Neural progenitor cell (in vitro differentiated cells): ENCODE results near the gene TGOLN2. TPM values are rescaled to one million over a fixed set of nuclear protein-coding genes. Genes with fewer than 3 reads are reported as not detected.
A peak's percentile ranks its signal among the peaks of the same experiment; 100 is the strongest.

ENCODE experiments used
- DNase-seq: peaks from one replicate; pipeline ENCODE4 v3.0.0-alpha.2; 2016; ENCODE audit warnings: low spot score
- H2AFZ ChIP-seq: fragments of 200-600 bp; sonication (generic); replicated peaks from 2 replicates; pipeline ENCODE4 v1.6.1; 2016; ENCODE audit warnings: antibody characterized with exemption
- H3F3A ChIP-seq: fragments of 200-600 bp; sonication (generic); 2 replicates; pipeline ENCODE4 v1.6.1; 2016; ENCODE audit warnings: antibody characterized with exemption, low read depth
- H3K27ac ChIP-seq: fragments of 200-600 bp; sonication (generic); 2 replicates; pipeline ENCODE4 v1.5.1; 2016; ENCODE audit warnings: mild to moderate bottlenecking
- H3K27me3 ChIP-seq: fragments of 200-600 bp; sonication (generic); 2 replicates; pipeline ENCODE4 v1.6.1; 2016; ENCODE audit warnings: mild to moderate bottlenecking, moderate library complexity
- H3K36me3 ChIP-seq: fragments of 200-600 bp; sonication (generic); 2 replicates; pipeline ENCODE4 v1.5.1; 2016
- H3K4me1 ChIP-seq: fragments of 200-600 bp; sonication (generic); 2 replicates; pipeline ENCODE4 v1.6.1; 2016; ENCODE audit warnings: mixed run types
- H3K4me2 ChIP-seq: fragments of 200-600 bp; sonication (generic); 2 replicates; pipeline ENCODE4 v1.6.1; 2016
- H3K4me3 ChIP-seq: fragments of 200-600 bp; sonication (generic); 2 replicates; pipeline ENCODE4 v1.5.1; 2016
- H3K79me2 ChIP-seq: fragments of 200-600 bp; sonication (generic); 2 replicates; pipeline ENCODE4 v1.6.1; 2016; ENCODE audit warnings: low read depth
- H3K9ac ChIP-seq: fragments of 200-600 bp; sonication (generic); 2 replicates; pipeline ENCODE4 v1.6.1; 2016
- H3K9me3 ChIP-seq: fragments of 200-600 bp; sonication (generic); 2 replicates; pipeline ENCODE4 v1.5.1; 2016; ENCODE audit warnings: low read depth
- H4K20me1 ChIP-seq: fragments of 200-600 bp; sonication (generic); 2 replicates; pipeline ENCODE4 v1.6.1; 2016; ENCODE audit warnings: low read depth
- H3K27ac Mint-ChIP-seq: 3 replicates; pipeline ENCODE4 v1.8.0; 2021; ENCODE audit warnings: mixed read lengths
- H3K27me3 Mint-ChIP-seq: 2 replicates; pipeline ENCODE4 v1.8.0; 2022; ENCODE audit warnings: low read depth, mild to moderate bottlenecking, inconsistent platforms, moderate library complexity, mixed read lengths; ENCODE audit not compliant: insufficient read depth
- H3K36me3 Mint-ChIP-seq: 3 replicates; pipeline ENCODE4 v1.8.0; 2021; ENCODE audit warnings: mixed read lengths
- H3K4me1 Mint-ChIP-seq: 3 replicates; pipeline ENCODE4 v1.8.0; 2021; ENCODE audit warnings: mixed read lengths
- H3K4me3 Mint-ChIP-seq: 3 replicates; pipeline ENCODE4 v1.8.0; 2021; ENCODE audit warnings: mild to moderate bottlenecking, moderate library complexity, mixed read lengths
- H3K9me3 Mint-ChIP-seq: 3 replicates; pipeline ENCODE4 v1.8.0; 2020; ENCODE audit warnings: mixed read lengths
- CTCF ChIP-seq: fragments of 200-600 bp; sonication (generic); IDR thresholded peaks from 2 replicates; pipeline ENCODE4 v1.5.1; 2017; ENCODE audit warnings: antibody characterized with exemption, mild to moderate bottlenecking
- EZH2 ChIP-seq: fragments of 200-600 bp; sonication (generic); IDR thresholded peaks from 2 replicates; pipeline ENCODE4 v1.6.1; 2017; ENCODE audit warnings: antibody characterized with exemption, mild to moderate bottlenecking, moderate library complexity
- EZH2phosphoT487 ChIP-seq: fragments of 200-600 bp; sonication (generic); IDR thresholded peaks from 2 replicates; pipeline ENCODE4 v1.6.1; 2017; ENCODE audit warnings: antibody characterized with exemption
- total RNA-seq: library from RNA; depleted of rRNA; stranded (reverse); fragments of >200 nt; gene quantifications from 2 replicates; pipeline ENCODE4 v1.2.3, GENCODE V29; 2015; ENCODE audit warnings: low replicate concordance

The TGOLN2 gene
- total RNA-seq, 1 donor from 2014 or later = 28.5 TPM

GRCh38 chr2:85302121-85302520 lies 25.7 kb downstream of the TGOLN2 start:
- H3K4me1 Mint-ChIP-seq = peaks cover 5% of the 10 kb centered on the region
- no peak for TF ChIP-seq EZH2
- no peak for TF ChIP-seq CTCF
- no peak for TF ChIP-seq EZH2phosphoT487
- Histone ChIP-seq H2AFZ (no peak overlapping the region), H3K4me1 (no peaks in the 10 kb centered on the region), H4K20me1 (no peaks in the 10 kb centered on the region), H3K4me2 (no peak overlapping the region), H3F3A (peaks cover 9% of the 10 kb centered on the region), H3K27me3 (no peaks in the 10 kb centered on the region), H3K9me3 (no peaks in the 10 kb centered on the region), H3K79me2 (no peaks in the 10 kb centered on the region), H3K9ac (no peak overlapping the region), H3K4me3 (no peak overlapping the region), H3K27ac (no peak overlapping the region), H3K36me3 (no peaks in the 10 kb centered on the region)
- no peak for DNase-seq
- H3K36me3 Mint-ChIP-seq = peaks cover 18% of the 10 kb centered on the region
- peaks cover 4% of the 10 kb centered on the region for H3K27me3 Mint-ChIP-seq
- H3K4me3 Mint-ChIP-seq = no peak overlapping the region
- no peaks in the 10 kb centered on the region for H3K9me3 Mint-ChIP-seq
- no peak overlapping the region for H3K27ac Mint-ChIP-seq

DNA sequence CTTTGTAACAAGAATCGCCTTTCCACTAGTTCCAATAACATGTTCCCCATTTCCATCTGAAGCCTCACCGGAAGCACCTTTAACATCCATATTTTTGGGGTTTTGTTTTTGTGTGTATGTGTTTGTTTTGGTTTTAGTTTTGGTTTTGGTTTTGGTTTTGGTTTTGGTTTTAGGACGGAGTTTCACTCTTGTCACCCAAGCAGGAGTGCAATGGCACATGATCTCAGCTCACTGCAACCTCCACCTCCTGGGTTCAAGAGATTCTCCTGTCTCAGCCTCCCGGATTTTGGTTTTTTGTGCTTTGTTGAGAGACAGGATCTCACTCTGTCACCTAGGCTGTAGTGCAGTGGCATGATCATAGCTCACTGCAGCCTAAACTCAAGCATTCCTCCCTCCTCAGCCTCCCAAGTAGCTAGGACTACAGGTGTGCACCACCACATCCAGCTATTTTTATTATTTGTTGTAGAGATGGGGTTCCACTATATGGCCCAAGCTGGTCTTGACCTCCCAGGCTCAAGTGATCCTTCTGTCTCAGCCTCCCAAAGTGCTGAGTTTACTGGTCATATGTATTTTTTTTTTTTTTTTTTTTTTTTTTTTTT lies 36.3 kb downstream of the TGOLN2 start:
- H3K9me3 ChIP-seq = no peaks in the 10 kb centered on the region
- Mint-ChIP-seq H3K27me3 (no peaks in the 10 kb centered on the region), H3K9me3 (no peaks in the 10 kb centered on the region), H3K36me3 (peaks cover 23% of the 10 kb centered on the region), H3K27ac (no peak overlapping the region), H3K4me3 (no peak overlapping the region), H3K4me1 (peaks cover 15% of the 10 kb centered on the region)
- no peaks in the 10 kb centered on the region for H3K79me2 ChIP-seq
- no peak overlapping the region for H3K4me2 ChIP-seq
- H3K4me3 ChIP-seq = no peak overlapping the region
- DNase-seq = no peak
- peaks cover 14% of the 10 kb centered on the region for H3F3A ChIP-seq
- no peak overlapping the region for H3K27ac ChIP-seq
- no peak overlapping the region for H3K9ac ChIP-seq
- H2AFZ ChIP-seq = no peak overlapping the region
- H3K4me1 ChIP-seq = peaks cover 21% of the 10 kb centered on the region
- no peaks in the 10 kb centered on the region for H3K27me3 ChIP-seq
- H4K20me1 ChIP-seq = no peaks in the 10 kb centered on the region
- TF ChIP-seq EZH2phosphoT487 (no peak), CTCF (no peak), EZH2 (no peak)
- no peaks in the 10 kb centered on the region for H3K36me3 ChIP-seq

DNA sequence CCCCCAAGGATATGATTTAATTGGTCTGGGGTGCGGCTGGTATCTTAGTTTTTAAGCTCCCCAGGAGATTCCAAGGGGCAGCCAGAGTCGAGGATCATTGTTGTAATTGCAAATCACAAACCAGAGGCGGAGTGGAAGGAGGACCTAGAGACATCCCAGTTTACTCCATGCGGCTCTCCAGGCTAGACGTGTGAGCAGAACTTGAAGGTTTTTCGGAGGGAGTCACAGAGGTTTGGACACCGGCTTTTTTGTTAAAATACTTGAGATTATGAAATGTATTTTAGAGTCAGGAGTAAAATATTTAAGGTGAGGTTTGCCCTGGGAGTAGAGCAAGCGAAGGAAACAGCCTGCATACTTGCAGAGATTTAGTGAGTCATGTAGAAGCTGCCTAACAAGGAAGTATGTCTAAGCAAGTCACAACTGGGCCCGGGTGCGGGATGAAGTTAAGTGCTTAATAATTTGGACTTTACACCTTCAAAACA lies 39.5 kb downstream of the TGOLN2 start:
- H3K36me3 ChIP-seq = no peaks in the 10 kb centered on the region
- Mint-ChIP-seq H3K9me3 (no peaks in the 10 kb centered on the region), H3K4me1 (peaks cover 13% of the 10 kb centered on the region), H3K27ac (no peak overlapping the region), H3K4me3 (no peak overlapping the region), H3K27me3 (no peaks in the 10 kb centered on the region), H3K36me3 (peaks cover 17% of the 10 kb centered on the region)
- H3F3A ChIP-seq = peaks cover 14% of the 10 kb centered on the region
- peaks cover 21% of the 10 kb centered on the region for H3K4me1 ChIP-seq
- TF ChIP-seq EZH2phosphoT487 (no peak), EZH2 (no peak), CTCF (no peak)
- H3K4me3 ChIP-seq = no peak overlapping the region
- DNase-seq = peak; percentile 57
- no peaks in the 10 kb centered on the region for H3K9me3 ChIP-seq
- H2AFZ ChIP-seq = no peak overlapping the region
- H4K20me1 ChIP-seq = no peaks in the 10 kb centered on the region
- no peak overlapping the region for H3K27ac ChIP-seq
- no peaks in the 10 kb centered on the region for H3K27me3 ChIP-seq
- peak overlapping the region; percentile 5 for H3K4me2 ChIP-seq
- H3K79me2 ChIP-seq = no peaks in the 10 kb centered on the region
- H3K9ac ChIP-seq = no peak overlapping the region
